K562 (cell line): Measurements from ENCODE around the gene GSTM1. TPM values are rescaled to one million over a fixed set of nuclear protein-coding genes. Genes with fewer than 3 reads are reported as not detected.

Experiments used
- ARID2 ChIP-seq: fragments of 450-650 bp; IDR thresholded peaks from 2 replicates; pipeline ENCODE4 v1.6.1; 2017; ENCODE audit warnings: antibody characterized with exemption, mild to moderate bottlenecking
- BRD4 ChIP-seq: fragments of 200-600 bp; sonication (generic); IDR thresholded peaks from 2 replicates; pipeline ENCODE4 v1.6.1; 2017; ENCODE audit warnings: inconsistent platforms
- CREB1 ChIP-seq, 2 experiments: sonication (generic) in 1 of 2; formaldehyde crosslinking in 1 of 2; IDR thresholded peaks; 2 replicates each; pipeline versions ENCODE4 v1.6.1 to v1.8.0; 2012 to 2022; ENCODE audit warnings: inconsistent platforms in 1 of 2, mild to moderate bottlenecking in 1 of 2, missing genetic modification reagents in 1 of 2, moderate library complexity in 1 of 2
- HMGN3 ChIP-seq: IDR thresholded peaks from 2 replicates; pipeline ENCODE4 v1.6.1; 2011; ENCODE audit warnings: borderline replicate concordance, low read depth, mild to moderate bottlenecking, mixed read lengths, low read length; ENCODE audit not compliant: insufficient read length; ENCODE audit errors: extremely low read depth
- KHSRP ChIP-seq: fragments of 450-650 bp; IDR thresholded peaks from 2 replicates; pipeline ENCODE4 v1.6.1; 2017
- KLF13 ChIP-seq: fragments of 450-650 bp; IDR thresholded peaks from 2 replicates; pipeline ENCODE4 v1.6.1; 2016; ENCODE audit warnings: missing genetic modification characterization, low read depth, mild to moderate bottlenecking, missing compliant biosample characterization, moderate library complexity, borderline replicate concordance
- MAX ChIP-seq: sonication (generic); formaldehyde crosslinking; IDR thresholded peaks from 2 replicates; pipeline ENCODE4 v1.9.0; 2022; ENCODE audit warnings: mild to moderate bottlenecking, missing genetic modification reagents
- MNT ChIP-seq, 2 experiments: fragments of 450-650 bp; conservative IDR thresholded peaks; 2 replicates each; pipeline ENCODE4 v1.6.1; 2017; ENCODE audit warnings: mild to moderate bottlenecking in 2 of 2, moderate library complexity in 2 of 2
- NR3C1 ChIP-seq: sonication (generic); formaldehyde crosslinking; IDR thresholded peaks from 2 replicates; pipeline ENCODE4 v1.8.1; 2022; ENCODE audit warnings: missing genetic modification reagents
- PATZ1 ChIP-seq: fragments of 250-450 bp; sonication (Bioruptor Pico); IDR thresholded peaks from 2 replicates; pipeline ENCODE4 v1.5.0; 2020; ENCODE audit warnings: mild to moderate bottlenecking, borderline replicate concordance
- PRDM10 ChIP-seq: fragments of 450-650 bp; IDR thresholded peaks from 2 replicates; pipeline ENCODE4 v1.6.1; 2018; ENCODE audit not compliant: partially characterized antibody
- PTTG1 ChIP-seq: fragments of 450-650 bp; IDR thresholded peaks from 2 replicates; pipeline ENCODE4 v1.6.1; 2016; ENCODE audit warnings: low read depth, mild to moderate bottlenecking, missing genetic modification characterization, missing compliant biosample characterization
- SAP30 ChIP-seq: fragments of 200-600 bp; sonication (generic); IDR thresholded peaks from 2 replicates; pipeline ENCODE4 v1.6.1; 2012; ENCODE audit warnings: borderline replicate concordance, low read depth, mild to moderate bottlenecking, moderate library complexity, low read length, control low read depth, inconsistent platforms; ENCODE audit not compliant: insufficient read depth, poor library complexity, severe bottlenecking
- SP1 ChIP-seq: sonication (generic); formaldehyde crosslinking; IDR thresholded peaks from 2 replicates; pipeline ENCODE4 v1.8.1; 2022; ENCODE audit warnings: mild to moderate bottlenecking, missing genetic modification reagents
- XRCC3 ChIP-seq: fragments of 450-650 bp; IDR thresholded peaks from 2 replicates; pipeline ENCODE4 v1.6.1; 2017; ENCODE audit warnings: mild to moderate bottlenecking, moderate library complexity
- ZNF263 ChIP-seq: sonication (generic); formaldehyde crosslinking; IDR thresholded peaks from 2 replicates; pipeline ENCODE4 v1.8.0; 2022; ENCODE audit warnings: mild to moderate bottlenecking, missing genetic modification reagents, borderline replicate concordance
- ZNF449 ChIP-seq: fragments of 250-450 bp; sonication (Bioruptor Pico); IDR thresholded peaks from 2 replicates; pipeline ENCODE4 v1.8.0; 2022; ENCODE audit warnings: moderate library complexity, mild to moderate bottlenecking, inconsistent platforms
- ZNF507 ChIP-seq: conservative IDR thresholded peaks from 2 replicates; pipeline ENCODE4 v1.6.1; 2017; ENCODE audit warnings: missing genetic modification characterization, missing compliant biosample characterization
- polyA plus RNA-seq, 8 experiments: library from polyadenylated mRNA; depleted of rRNA in 4 of 8; stranded (reverse) in 5 of 8; unstranded in 3 of 8; fragments of >200 nt; fragmentation: Nextera tagmentation in 2 of 8; fragmentation: Illumina TruSeq in 1 of 8; extraction: Ambion mirVana in 2 of 8; extraction: Trizol in 1 of 8; gene quantifications; 2 replicates each; pipeline versions ENCODE4 v1.2.1 to v1.2.3, GENCODE V29; 2011 to 2014; ENCODE audit warnings: inconsistent platforms in 1 of 8, missing spikeins in 1 of 8
- total RNA-seq, 7 experiments: library from RNA; depleted of rRNA in 6 of 7; stranded (reverse); fragments of >200 nt in 6 of 7; fragmentation: Illumina TruSeq in 2 of 7; extraction: Trizol in 2 of 7; gene quantifications; 2 replicates each; pipeline versions ENCODE4 v1.2.1 to v1.2.3, GENCODE V29; 2011 to 2021; ENCODE audit warnings: low replicate concordance in 1 of 7

The GSTM1 gene
- total and polyA plus RNA-seq, 9 of the 15 experiments (the other 6 are each of a cell fraction or from before 2014, with no cell fraction given): not detected

- peak; percentile 64 for TF ChIP-seq PRDM10
- no peak for TF ChIP-seq ARID2
- no peak for TF ChIP-seq XRCC3
- no peak for TF ChIP-seq ZNF263 (CRISPR knock-in tag)
- no peak for TF ChIP-seq ZNF507 (tag)
- no peak for TF ChIP-seq MAX (CRISPR knock-in tag)
- no peak for TF ChIP-seq PTTG1
- TF ChIP-seq PATZ1: no peak
- no peak for TF ChIP-seq SAP30
- no peak for TF ChIP-seq KHSRP
- no peak; a peak in 1 of 4 replicates for TF ChIP-seq MNT (conservative IDR thresholded peaks at IDR 0.05)
- TF ChIP-seq HMGN3: peak; percentile 64
- no peak for TF ChIP-seq NR3C1 (CRISPR knock-in tag)
- TF ChIP-seq SP1 (CRISPR knock-in tag): 0 out of 2 replicates have a peak, but pooled peaks have one; percentile 32
- TF ChIP-seq KLF13 (tag): no peak
- no peak for TF ChIP-seq BRD4
- no peak for TF ChIP-seq CREB1 (IDR thresholded peaks at IDR 0.05)
- no peak for TF ChIP-seq CREB1 (CRISPR knock-in tag; IDR thresholded peaks at IDR 0.05)
- no peak for TF ChIP-seq ZNF449 (CRISPR knock-in tag)
Observed at GRCh38 chr1:109667452-109668122, 20.0 kb upstream of the GSTM1 start, which contains the start of gene GSTM2 (continued).
